Erythroblast (primary cell): ENCODE results near the gene FNDC3A.

Source experiments
- GATA1 ChIP-seq: IDR thresholded peaks from 2 replicates; pipeline ENCODE4 v1.6.1; 2011; ENCODE audit warnings: low read depth, mild to moderate bottlenecking, control low read depth, low read length, moderate library complexity
- POLR2A ChIP-seq: IDR thresholded peaks from 2 replicates; pipeline ENCODE4 v1.6.1; 2011; ENCODE audit warnings: mild to moderate bottlenecking, low read length

DNA sequence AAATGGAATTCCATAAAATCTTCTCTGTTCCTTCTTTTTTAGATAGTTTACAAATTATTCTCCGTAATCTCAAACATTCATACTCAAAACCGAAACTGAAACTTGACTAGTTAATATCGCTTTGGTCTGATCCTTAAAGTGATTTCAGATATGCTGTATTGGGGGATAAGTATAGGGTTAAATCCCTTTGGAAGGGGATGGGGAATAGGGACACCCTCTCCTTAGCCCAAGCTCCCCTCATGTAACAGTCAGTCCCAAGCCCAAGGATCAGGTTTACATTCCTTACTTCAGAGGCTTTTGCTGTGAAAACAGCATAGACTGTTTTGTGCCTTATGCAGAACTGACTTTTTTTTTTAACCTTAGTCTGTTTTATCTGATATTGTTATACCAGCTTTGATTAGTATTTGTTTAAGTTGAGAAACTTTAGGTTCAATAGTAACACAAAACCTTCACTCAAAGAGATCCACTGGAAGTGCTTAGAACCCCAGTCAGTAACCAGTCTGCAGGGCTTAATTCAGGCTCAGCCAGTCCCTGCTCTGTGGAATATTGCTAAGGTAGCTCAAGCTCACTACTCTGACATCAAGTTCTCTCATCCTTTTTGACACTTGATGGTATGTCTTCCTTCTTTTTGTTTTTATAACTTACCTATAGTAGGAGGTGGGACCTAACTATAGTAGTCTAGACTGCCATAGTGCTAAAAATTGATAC, 282.5 kb downstream of the FNDC3A start:
- TF ChIP-seq POLR2A (no peak), GATA1 (no peak)
